ENCODE measurements around the gene DDX43.

The DDX43 gene

DNA sequence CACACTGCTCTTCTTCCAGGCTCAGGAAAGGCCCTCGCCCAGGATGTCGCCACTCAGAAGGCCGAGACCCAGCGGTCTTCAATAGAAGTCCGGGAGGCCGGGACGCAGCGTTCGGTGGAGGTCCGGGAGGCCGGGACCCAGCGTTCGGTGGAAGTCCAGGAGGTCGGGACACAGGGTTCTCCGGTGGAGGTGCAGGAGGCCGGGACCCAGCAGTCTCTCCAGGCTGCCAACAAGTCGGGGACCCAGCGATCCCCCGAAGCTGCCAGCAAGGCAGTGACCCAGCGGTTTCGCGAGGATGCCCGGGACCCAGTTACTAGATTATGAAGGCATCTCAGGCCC lies 31.1 kb upstream of the DDX43 start:
- no peak overlapping the region for H3K4me3 ChIP-seq (ENCODE audit: low read depth, low read length)
- DNase-seq (ENCODE audit: low read depth), result no peak
- TF ChIP-seq, protein P1, sequence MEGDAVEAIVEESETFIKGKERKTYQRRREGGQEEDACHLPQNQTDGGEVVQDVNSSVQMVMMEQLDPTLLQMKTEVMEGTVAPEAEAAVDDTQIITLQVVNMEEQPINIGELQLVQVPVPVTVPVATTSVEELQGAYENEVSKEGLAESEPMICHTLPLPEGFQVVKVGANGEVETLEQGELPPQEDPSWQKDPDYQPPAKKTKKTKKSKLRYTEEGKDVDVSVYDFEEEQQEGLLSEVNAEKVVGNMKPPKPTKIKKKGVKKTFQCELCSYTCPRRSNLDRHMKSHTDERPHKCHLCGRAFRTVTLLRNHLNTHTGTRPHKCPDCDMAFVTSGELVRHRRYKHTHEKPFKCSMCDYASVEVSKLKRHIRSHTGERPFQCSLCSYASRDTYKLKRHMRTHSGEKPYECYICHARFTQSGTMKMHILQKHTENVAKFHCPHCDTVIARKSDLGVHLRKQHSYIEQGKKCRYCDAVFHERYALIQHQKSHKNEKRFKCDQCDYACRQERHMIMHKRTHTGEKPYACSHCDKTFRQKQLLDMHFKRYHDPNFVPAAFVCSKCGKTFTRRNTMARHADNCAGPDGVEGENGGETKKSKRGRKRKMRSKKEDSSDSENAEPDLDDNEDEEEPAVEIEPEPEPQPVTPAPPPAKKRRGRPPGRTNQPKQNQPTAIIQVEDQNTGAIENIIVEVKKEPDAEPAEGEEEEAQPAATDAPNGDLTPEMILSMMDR (IDR thresholded peaks at IDR 0.05; ENCODE audit: control insufficient read depth, extremely low read depth, insufficient read depth), result no peak

DNA sequence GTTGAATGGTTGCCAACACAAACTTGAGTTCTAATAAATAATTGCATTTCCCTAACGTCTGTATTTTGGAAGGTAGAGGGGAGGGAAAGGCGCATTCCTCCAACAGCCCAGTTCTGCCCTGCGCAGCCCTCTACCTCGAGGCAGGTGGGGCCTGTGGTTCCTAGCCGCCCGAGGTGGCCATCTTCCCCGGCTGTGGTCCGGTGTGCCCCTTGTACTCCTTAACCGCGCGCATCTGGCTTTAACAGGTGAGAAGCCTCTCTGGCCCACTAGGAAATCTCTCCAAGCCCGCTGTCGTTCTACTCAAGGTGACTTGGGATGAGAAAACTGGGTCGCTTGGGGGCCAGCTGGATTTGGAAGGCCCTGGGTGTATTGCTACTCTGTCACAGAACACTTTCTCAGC lies 30.5 kb upstream of the DDX43 start:
- DNase-seq (ENCODE audit: low read depth), result no peak
- TF ChIP-seq, protein P1 (IDR thresholded peaks at IDR 0.05; ENCODE audit: control insufficient read depth, extremely low read depth, insufficient read depth), result no peak
- no peak overlapping the region for H3K4me3 ChIP-seq (ENCODE audit: low read depth, low read length)

DNA sequence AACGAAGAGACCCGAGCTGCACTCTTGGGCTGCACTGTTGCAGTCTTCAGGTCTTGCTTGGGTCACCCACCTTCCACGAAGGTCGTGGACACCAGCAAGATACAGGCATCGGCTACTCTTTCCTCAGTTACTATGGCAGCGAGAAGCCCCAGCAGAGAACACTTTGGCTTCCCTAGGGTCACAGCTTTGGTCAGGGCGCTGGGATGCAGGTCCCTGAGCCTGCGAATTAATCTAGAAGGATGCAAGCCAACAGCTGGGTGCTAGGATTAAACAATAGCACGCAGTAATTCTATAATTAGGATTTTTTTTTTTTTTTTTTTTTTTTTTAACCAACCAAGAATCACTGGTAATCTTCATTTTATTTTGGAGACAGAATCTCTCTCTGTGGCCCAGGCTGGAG lies 30.1 kb upstream of the DDX43 start:
- DNase-seq (ENCODE audit: low read depth), result no peak
- no peak overlapping the region for H3K4me3 ChIP-seq (ENCODE audit: low read depth, low read length)
- TF ChIP-seq, protein P1 (IDR thresholded peaks at IDR 0.05; ENCODE audit: control insufficient read depth, extremely low read depth, insufficient read depth), result no peak

DNA sequence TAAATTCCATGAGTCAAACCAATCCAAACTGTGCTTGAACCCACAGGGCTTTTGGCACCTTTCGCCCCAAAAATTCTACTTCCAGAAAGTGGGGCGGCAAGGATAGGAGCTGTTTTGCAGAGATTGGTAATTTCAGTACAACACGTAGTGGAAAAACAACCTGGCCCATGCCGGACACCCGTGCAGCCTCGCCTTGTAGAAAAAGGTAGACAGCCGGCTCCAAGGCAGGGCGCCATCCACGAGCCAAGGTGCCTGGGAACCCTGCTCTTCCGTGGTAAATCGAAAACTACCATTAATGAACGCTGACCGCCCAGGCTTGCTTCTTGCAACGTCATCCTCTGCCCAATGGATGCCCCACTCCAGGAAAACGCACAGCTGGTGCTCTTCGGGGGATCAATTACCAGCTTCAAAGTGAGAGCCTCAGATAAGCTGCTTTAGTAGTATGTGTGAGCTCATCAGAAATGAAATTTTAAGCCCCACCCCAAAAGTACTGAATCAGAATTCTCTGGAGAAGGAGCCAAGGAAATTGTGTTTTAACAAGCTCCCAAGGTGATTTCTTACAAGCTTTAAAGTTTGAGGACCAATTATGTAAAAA lies 26.8 kb upstream of the DDX43 start:
- H3K4me3 ChIP-seq (ENCODE audit: low read depth, low read length), result no peak overlapping the region
- TF ChIP-seq, protein P1 (IDR thresholded peaks at IDR 0.05; ENCODE audit: control insufficient read depth, extremely low read depth, insufficient read depth), result no peak
- no peak for DNase-seq (ENCODE audit: low read depth)

DNA sequence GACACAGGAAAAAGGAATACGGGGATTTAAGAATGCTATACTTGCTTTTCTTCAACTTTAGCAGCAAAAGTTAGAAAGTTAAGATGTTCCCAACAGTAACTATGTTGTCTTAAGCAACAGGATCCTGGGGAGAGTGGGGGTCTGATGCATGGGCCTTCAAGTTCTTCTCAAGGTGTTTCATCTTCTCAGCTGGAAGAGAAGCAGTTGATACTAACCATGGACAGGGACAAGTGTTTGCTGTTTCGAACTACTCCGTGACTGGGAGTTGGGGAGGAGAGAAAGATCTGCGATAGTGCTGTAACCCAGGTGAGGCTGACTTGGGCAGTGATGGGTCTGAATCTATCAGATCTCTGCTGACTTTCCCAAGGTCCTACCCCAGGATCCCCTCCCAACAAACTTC lies 26.0 kb upstream of the DDX43 start:
- TF ChIP-seq, protein P1 (IDR thresholded peaks at IDR 0.05; ENCODE audit: control insufficient read depth, extremely low read depth, insufficient read depth), result no peak
- no peak overlapping the region for H3K4me3 ChIP-seq (ENCODE audit: low read depth, low read length)
- no peak for DNase-seq (ENCODE audit: low read depth)

DNA sequence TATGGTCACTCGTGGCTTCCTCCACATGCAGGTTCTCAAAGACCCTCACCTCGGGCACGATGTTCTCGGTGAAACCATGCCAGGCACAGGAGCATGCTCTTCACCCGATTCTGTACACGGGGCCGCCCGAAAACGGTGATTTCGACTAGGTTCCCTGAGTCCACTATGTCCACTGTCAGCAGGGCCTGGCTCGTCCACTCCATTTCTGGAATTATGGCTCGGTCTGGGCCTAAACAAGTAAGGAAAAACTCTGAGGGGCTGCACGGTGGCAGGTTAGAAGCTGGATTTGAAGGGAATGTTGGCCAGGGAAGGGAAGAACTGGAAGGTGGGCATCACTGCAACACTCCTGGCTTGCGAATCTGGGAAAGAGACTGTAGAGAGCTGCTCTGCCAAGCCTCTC lies 25.5 kb upstream of the DDX43 start:
- no peak for DNase-seq (ENCODE audit: low read depth)
- TF ChIP-seq, protein P1 (IDR thresholded peaks at IDR 0.05; ENCODE audit: control insufficient read depth, extremely low read depth, insufficient read depth), result no peak
- no peak overlapping the region for H3K4me3 ChIP-seq (ENCODE audit: low read depth, low read length)

DNA sequence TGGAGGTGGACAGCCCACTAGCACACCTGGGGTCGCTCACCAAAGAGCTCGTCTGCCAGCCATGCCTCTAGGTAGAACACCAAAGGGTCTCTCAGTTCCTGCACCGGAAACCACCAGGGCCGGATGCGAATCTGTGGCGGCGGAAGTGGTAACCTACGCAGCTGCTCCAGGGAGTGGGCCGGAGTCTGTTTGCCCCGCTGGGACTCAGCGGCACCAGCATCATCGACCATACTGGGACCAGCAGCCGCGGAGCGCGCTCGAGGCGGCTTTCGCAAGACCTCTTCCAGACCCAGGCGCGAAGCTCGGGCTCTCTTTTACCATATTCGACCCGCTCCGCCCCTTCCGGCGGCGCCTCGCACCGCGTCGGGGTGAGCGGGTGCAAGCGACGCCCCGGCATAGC lies 25.1 kb upstream of the DDX43 start, which contains the start of gene OOEP:
TSS of gene OOEP (minus strand) at position 335 of the 400 bp plus-strand sequence. CDS start at position 230, 105 bp downstream.
- no peak for DNase-seq (ENCODE audit: low read depth)
- H3K4me3 ChIP-seq (ENCODE audit: low read depth, low read length), result no peak within 1 kb of the TSS
- TF ChIP-seq, protein P1 (IDR thresholded peaks at IDR 0.05; ENCODE audit: control insufficient read depth, extremely low read depth, insufficient read depth), result no peak

Data from LNCaP clone FGC (cell line).